WTC11 (cell line): ENCODE results near the gene ZNF680.

Source experiments
- IRF2 ChIP-seq: sonication (generic); formaldehyde crosslinking; IDR thresholded peaks from 2 replicates; pipeline ENCODE4 v1.8.0; 2022; ENCODE audit warnings: low read depth, missing genetic modification reagents, borderline replicate concordance
- NFYB ChIP-seq: sonication (generic); formaldehyde crosslinking; conservative IDR thresholded peaks from 2 replicates; pipeline ENCODE4 v1.8.0; 2022; ENCODE audit warnings: low read depth, missing genetic modification reagents
- TF ChIP-seq, protein P1 (sequence below): sonication (generic); formaldehyde crosslinking; IDR thresholded peaks from 2 replicates; pipeline ENCODE4 v1.8.0; 2022; ENCODE audit warnings: mild to moderate bottlenecking, missing genetic modification reagents
- TF ChIP-seq, protein P2 (sequence below): sonication (generic); formaldehyde crosslinking; IDR thresholded peaks from 2 replicates; pipeline ENCODE4 v1.8.1; 2022; ENCODE audit warnings: low read depth, mild to moderate bottlenecking, moderate library complexity, missing genetic modification reagents, borderline replicate concordance
- TF ChIP-seq, protein P3 (sequence below): sonication (generic); formaldehyde crosslinking; IDR thresholded peaks from 2 replicates; pipeline ENCODE4 v1.8.0; 2022; ENCODE audit warnings: mild to moderate bottlenecking, missing genetic modification reagents
- TF ChIP-seq, protein P4 (sequence below): fragments of 200-600 bp; IDR thresholded peaks from 2 replicates; pipeline ENCODE4 v1.8.0; 2022; ENCODE audit warnings: antibody characterized with exemption

DNA sequence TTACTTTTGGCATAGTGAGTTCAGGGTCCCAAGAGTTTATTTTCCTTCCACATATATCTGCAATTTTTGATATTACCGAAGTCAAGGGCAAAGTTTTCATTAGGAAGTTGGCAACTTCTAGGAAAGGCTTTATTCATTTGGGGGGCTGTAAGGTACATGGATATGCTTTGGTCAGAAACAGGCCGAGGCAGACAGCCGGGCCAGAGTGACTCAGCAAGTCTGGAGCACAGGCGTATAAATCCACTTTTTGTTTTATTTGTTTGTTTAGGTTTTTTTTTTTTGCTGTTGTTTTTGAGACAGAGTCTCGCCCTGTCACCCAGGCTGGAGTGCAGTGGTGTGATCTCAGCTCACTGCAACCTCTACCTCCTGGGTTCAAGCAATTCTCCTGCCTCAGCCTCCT is 3.7 kb downstream of the ZNF680 start:
- TF ChIP-seq, protein P1, sequence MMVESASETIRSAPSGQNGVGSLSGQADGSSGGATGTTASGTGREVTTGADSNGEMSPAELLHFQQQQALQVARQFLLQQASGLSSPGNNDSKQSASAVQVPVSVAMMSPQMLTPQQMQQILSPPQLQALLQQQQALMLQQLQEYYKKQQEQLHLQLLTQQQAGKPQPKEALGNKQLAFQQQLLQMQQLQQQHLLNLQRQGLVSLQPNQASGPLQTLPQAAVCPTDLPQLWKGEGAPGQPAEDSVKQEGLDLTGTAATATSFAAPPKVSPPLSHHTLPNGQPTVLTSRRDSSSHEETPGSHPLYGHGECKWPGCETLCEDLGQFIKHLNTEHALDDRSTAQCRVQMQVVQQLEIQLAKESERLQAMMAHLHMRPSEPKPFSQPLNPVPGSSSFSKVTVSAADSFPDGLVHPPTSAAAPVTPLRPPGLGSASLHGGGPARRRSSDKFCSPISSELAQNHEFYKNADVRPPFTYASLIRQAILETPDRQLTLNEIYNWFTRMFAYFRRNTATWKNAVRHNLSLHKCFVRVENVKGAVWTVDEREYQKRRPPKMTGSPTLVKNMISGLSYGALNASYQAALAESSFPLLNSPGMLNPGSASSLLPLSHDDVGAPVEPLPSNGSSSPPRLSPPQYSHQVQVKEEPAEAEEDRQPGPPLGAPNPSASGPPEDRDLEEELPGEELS (CRISPR knock-in tag): no peak
- TF ChIP-seq, protein P2, sequence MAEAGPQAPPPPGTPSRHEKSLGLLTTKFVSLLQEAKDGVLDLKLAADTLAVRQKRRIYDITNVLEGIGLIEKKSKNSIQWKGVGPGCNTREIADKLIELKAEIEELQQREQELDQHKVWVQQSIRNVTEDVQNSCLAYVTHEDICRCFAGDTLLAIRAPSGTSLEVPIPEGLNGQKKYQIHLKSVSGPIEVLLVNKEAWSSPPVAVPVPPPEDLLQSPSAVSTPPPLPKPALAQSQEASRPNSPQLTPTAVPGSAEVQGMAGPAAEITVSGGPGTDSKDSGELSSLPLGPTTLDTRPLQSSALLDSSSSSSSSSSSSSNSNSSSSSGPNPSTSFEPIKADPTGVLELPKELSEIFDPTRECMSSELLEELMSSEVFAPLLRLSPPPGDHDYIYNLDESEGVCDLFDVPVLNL (CRISPR knock-in tag): no peak
- TF ChIP-seq, protein P3, sequence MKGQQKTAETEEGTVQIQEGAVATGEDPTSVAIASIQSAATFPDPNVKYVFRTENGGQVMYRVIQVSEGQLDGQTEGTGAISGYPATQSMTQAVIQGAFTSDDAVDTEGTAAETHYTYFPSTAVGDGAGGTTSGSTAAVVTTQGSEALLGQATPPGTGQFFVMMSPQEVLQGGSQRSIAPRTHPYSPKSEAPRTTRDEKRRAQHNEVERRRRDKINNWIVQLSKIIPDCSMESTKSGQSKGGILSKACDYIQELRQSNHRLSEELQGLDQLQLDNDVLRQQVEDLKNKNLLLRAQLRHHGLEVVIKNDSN (CRISPR knock-in tag): no peak
- TF ChIP-seq, protein P4, sequence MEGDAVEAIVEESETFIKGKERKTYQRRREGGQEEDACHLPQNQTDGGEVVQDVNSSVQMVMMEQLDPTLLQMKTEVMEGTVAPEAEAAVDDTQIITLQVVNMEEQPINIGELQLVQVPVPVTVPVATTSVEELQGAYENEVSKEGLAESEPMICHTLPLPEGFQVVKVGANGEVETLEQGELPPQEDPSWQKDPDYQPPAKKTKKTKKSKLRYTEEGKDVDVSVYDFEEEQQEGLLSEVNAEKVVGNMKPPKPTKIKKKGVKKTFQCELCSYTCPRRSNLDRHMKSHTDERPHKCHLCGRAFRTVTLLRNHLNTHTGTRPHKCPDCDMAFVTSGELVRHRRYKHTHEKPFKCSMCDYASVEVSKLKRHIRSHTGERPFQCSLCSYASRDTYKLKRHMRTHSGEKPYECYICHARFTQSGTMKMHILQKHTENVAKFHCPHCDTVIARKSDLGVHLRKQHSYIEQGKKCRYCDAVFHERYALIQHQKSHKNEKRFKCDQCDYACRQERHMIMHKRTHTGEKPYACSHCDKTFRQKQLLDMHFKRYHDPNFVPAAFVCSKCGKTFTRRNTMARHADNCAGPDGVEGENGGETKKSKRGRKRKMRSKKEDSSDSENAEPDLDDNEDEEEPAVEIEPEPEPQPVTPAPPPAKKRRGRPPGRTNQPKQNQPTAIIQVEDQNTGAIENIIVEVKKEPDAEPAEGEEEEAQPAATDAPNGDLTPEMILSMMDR: no peak
- no peak for TF ChIP-seq NFYB (CRISPR knock-in tag)
- no peak for TF ChIP-seq IRF2 (CRISPR knock-in tag)
